Astrocyte of the cerebellum (primary cell): ENCODE measurements around the gene ARHGEF17.

Experiments used
- DNase-seq: peaks from one replicate; pipeline ENCODE4 v3.0.0-alpha.2; 2011; ENCODE audit warnings: low read depth
- H3K4me3 ChIP-seq: 2 replicates; pipeline ENCODE4 v1.5.1; 2011; ENCODE audit warnings: mild to moderate bottlenecking, low read depth, low read length, moderate library complexity
- CTCF ChIP-seq: IDR thresholded peaks from 2 replicates; pipeline ENCODE4 v1.5.1; 2012; ENCODE audit warnings: low read length, low read depth, moderate library complexity, mild to moderate bottlenecking; ENCODE audit errors: missing control alignments
- in situ Hi-C: cut with HindIII; loops from 2 replicates; pipeline ENCODE4 v1.10.0; 2017; ENCODE audit warnings: low sequenced_read_pairs

ARHGEF17 gene

GRCh38 chr11:73404048-73404447 is 96.0 kb downstream of the ARHGEF17 start:
- H3K4me3 ChIP-seq: no peak overlapping the region
- TF ChIP-seq CTCF: peak; percentile 72
- no peak for DNase-seq
- in situ Hi-C loops: no loop called here

GRCh38 chr11:73404506-73405145 is 96.5 kb downstream of the ARHGEF17 start:
- H3K4me3 ChIP-seq: no peak overlapping the region
- TF ChIP-seq CTCF: no peak
- no peak for DNase-seq
- in situ Hi-C loops: no loop called here

GRCh38 chr11:73405146-73405510 is 97.1 kb downstream of the ARHGEF17 start:
- no peak for DNase-seq
- in situ Hi-C loops: no loop called here
- no peak for TF ChIP-seq CTCF
- no peak overlapping the region for H3K4me3 ChIP-seq

GRCh38 chr11:73406131-73406530 is 98.1 kb downstream of the ARHGEF17 start:
- in situ Hi-C loops: no loop called here
- no peak for DNase-seq
- H3K4me3 ChIP-seq: no peak overlapping the region
- TF ChIP-seq CTCF: no peak

GRCh38 chr11:73406619-73407018 is 98.5 kb downstream of the ARHGEF17 start:
- H3K4me3 ChIP-seq: no peak overlapping the region
- in situ Hi-C loops: no loop called here
- TF ChIP-seq CTCF: no peak
- no peak for DNase-seq

GRCh38 chr11:73409431-73409830 is 101.4 kb downstream of the ARHGEF17 start:
- in situ Hi-C loops: no loop called here
- no peak overlapping the region for H3K4me3 ChIP-seq
- TF ChIP-seq CTCF: no peak
- DNase-seq: no peak

GRCh38 chr11:73410627-73411026 is 102.6 kb downstream of the ARHGEF17 start:
- H3K4me3 ChIP-seq: no peak overlapping the region

More at GRCh38 chr11:73410627-73411026, 102.6 kb downstream of the ARHGEF17 start:
- TF ChIP-seq CTCF: no peak
- in situ Hi-C loops: no loop called here
- DNase-seq: no peak
